A375 (cell line): ENCODE measurements around the gene NATD1. TPM values are rescaled to one million over a fixed set of nuclear protein-coding genes. Genes with fewer than 3 reads are reported as not detected.

Experiments
- small RNA-seq: library from RNA; depleted of rRNA; stranded (forward); fragments of <200 nt; gene quantifications from one replicate; pipeline ENCODE3, GENCODE V24; 2014
- total RNA-seq: library from RNA; depleted of rRNA; stranded (reverse); fragments of >200 nt; shearing (Covaris generic); gene quantifications from 2 replicates; pipeline ENCODE4 v1.2.3, GENCODE V29; 2014; rRNA removed

NATD1 gene, protein sequence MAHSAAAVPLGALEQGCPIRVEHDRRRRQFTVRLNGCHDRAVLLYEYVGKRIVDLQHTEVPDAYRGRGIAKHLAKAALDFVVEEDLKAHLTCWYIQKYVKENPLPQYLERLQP
- 2.3 and 2.6 TPM in 2 replicates for total RNA-seq

GRCh38 chr17:21252796-21253645 lies at the start of gene NATD1:
Gene NATD1 (minus strand): TSS chr17:21253410. CDS start chr17:21253264, 146 bp downstream.

DNA sequence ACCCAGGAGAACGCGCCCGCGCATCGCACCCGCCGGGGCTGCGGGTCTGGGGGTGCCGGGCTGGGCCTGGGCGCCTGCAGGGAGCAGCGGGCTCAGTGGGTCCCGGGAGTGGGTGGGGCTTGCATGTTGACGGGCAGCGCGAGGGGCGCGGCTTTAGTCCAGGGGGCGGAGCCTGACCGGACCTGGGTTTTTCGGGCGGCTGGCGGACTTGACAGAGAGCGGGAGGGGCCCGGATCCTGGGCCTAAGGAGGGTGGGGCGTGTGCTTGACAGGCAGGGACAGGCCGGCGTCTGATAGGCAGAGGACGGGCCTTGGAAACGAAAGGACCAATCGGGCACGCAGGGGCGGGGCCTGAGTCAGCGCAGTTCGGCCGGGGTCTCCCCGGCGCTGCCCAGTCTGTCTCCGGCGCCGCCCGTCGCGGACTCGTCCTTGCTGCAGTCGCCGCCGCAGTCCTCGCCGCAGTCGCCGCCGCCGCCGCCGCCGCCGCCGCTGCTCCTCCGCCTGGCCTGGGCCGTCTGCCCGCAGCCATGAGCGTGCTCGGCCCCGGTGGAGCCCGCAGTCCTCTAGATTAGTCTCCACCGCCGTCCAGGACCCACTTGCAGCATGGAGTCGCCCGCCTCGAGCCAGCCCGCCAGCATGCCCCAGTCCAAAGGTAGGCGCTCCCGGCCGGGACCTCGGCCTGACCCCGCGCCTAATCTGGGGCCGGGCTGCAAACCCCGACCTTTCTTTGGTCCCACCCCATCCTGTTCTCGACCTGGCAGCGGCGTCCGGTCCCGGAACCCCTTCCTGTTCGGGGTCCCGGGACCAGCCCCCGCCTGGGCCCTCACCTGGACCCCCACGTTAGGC lies 31.3 kb upstream of the NATD1 start, which contains the start of gene MAP2K3:
TSS of gene MAP2K3 (plus strand) at position 393 of the 845 bp plus-strand sequence. CDS start at position 603, 210 bp downstream.

DNA sequence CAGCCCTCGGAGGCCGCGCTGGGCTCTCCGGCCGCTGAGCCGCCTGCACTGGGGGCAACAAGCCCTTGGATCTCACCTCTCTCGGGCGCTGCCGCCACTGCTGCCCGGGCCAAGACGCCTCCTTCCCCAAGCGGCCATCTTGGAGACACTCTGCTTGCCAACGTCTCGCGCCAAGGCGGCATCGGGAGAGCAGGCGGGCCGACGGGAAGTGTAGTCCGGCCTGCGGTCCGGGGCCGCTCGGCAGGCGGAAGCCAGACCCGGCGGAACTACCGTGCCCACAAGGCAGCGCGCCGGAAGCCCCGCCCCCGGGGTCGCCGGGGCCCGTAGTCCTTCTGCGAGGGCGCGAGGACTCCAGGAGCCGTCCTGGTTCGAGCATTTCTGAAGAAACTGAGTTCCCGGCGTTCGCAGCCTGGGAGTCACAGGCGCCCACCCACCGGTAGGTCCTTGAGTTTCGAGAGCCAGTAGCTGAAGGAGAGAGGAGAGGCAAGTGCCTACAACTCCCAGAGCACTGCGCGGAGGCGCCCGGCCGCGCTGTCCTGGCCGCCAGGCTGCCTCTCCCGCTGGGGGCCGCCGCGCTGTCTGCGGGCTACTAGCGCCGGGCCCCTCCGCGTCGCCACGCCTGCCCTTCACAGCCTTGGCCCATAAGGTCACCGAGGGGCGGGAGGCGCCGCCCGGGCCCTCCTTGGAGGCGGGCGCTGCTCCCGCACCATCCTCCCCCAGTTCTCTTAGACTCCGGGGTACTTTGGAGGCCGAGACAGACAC lies 39.0 kb downstream of the NATD1 start, which contains the start of gene TMEM11:
TSS of gene TMEM11 (minus strand) at position 147 of the 762 bp plus-strand sequence. CDS start at position 138, 9 bp downstream.

Small RNA genes within 50 kb of the gene (small RNA-seq; reads per million reads assigned to genes)
- not detected for gene RN7SL426P

Other genes with a start within 250 kb of the NATD1 start
- gene USP22, start 210.4 kb downstream of the NATD1 start, total RNA-seq, result 127 and 138 TPM in 2 replicates
- gene DHRS7B, start 126.4 kb downstream of the NATD1 start, total RNA-seq, result 14.5 and 16.3 TPM in 2 replicates
- 26.6 and 35.7 TPM in 2 replicates for gene TMEM11, start 39.2 kb downstream of the NATD1 start, total RNA-seq
- gene MAP2K3, start 31.3 kb upstream of the NATD1 start, total RNA-seq, result 30.4 and 31.2 TPM in 2 replicates
- gene KCNJ12, start 122.9 kb upstream of the NATD1 start, total RNA-seq, result 1.3 and 1.9 TPM in 2 replicates